GM13976 (cell line): ENCODE measurements around the gene EFCAB11.

ENCODE experiments used
- DNase-seq: peaks from one replicate; pipeline ENCODE4 v3.0.0; 2012; ENCODE audit warnings: low spot score
- CTCF ChIP-seq: IDR thresholded peaks from 2 replicates; pipeline ENCODE4 v1.5.1; 2012; ENCODE audit warnings: borderline replicate concordance, mild to moderate bottlenecking; ENCODE audit not compliant: insufficient read depth; ENCODE audit errors: extremely low read depth, missing control alignments, control extremely low read depth
- in situ Hi-C: fragments of 300-500 bp; cut with MboI; formaldehyde crosslinking; loops from one replicate; pipeline ENCODE4 v1.12.0; 2022; ENCODE audit warnings: low sequenced_read_pairs, mixed read lengths, inconsistent platforms; ENCODE audit not compliant: unreplicated experiment

The EFCAB11 gene

GRCh38 chr14:89862856-89863255 lies 91.7 kb downstream of the EFCAB11 start:
- no peak for DNase-seq
- in situ Hi-C loops = no loop called here

GRCh38 chr14:89861630-89862029 lies 92.9 kb downstream of the EFCAB11 start:
- DNase-seq = no peak
- no peak for TF ChIP-seq CTCF
- in situ Hi-C loops = no loop called here

More at GRCh38 chr14:89862856-89863255, 91.7 kb downstream of the EFCAB11 start:
- TF ChIP-seq CTCF = no peak

- no peak for TF ChIP-seq CTCF
- no peak for DNase-seq
- in situ Hi-C loops = no loop called here
Observed at GRCh38 chr14:89858089-89858488, 96.4 kb downstream of the EFCAB11 start.

GRCh38 chr14:89856871-89857345 lies 97.6 kb downstream of the EFCAB11 start:
- TF ChIP-seq CTCF = no peak
- DNase-seq = no peak
- in situ Hi-C loops = no loop called here

GRCh38 chr14:89855961-89856656 lies 98.4 kb downstream of the EFCAB11 start:
- in situ Hi-C loops = no loop called here
- TF ChIP-seq CTCF = no peak
- no peak for DNase-seq

- no peak for TF ChIP-seq CTCF
- in situ Hi-C loops = no loop called here
- no peak for DNase-seq
Observed at GRCh38 chr14:89853936-89854693, 100.4 kb downstream of the EFCAB11 start.
